SKM-1 (cell line): Measurements from ENCODE around the gene TACC2.

Experiments
- DNase-seq: peaks from one replicate; lab custom pipeline; 2025; ENCODE audit not compliant: unreplicated experiment; lab: John Stamatoyannopoulos, UW

The TACC2 gene

DNA sequence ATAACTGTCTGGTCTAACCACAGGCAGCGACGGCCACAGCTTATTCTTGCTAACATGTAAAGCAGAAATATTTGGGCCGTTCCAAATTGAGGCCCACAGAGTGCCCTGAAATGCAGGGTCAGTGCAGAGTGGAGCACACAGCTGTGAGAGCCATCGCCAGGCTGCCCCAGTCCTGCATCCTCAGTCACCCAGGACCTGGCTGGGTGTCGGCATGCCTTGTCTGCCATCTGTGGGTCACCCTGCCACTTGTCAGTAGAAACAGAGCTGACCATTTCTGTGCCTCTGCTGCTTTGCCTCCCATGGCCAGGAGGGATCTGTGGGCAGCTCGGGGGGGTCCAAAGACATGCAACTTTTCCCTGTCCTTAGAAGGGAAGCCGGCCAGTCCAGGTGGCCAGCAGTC is 224.8 kb downstream of the TACC2 start:
- no peak for DNase-seq

DNA sequence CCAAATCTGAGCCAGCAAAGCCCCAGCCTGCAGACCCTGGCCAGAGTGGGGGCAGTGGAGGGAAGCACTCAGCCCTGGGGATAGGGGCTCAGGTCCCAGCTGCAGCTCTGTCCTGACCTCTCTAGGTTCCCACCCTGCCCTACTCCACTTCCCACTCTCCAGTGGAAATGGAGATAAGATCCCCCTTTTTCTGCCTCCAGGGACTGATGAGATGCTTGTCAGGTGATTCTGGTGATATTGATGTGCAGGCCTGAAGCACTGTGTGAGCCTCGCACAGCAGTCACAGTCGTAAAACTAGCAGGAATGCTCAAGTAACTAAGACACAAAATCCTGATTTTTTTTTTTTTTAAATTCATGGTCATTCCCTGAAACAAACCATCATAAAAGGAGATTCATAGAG is 227.1 kb downstream of the TACC2 start:
- DNase-seq: no peak

DNA sequence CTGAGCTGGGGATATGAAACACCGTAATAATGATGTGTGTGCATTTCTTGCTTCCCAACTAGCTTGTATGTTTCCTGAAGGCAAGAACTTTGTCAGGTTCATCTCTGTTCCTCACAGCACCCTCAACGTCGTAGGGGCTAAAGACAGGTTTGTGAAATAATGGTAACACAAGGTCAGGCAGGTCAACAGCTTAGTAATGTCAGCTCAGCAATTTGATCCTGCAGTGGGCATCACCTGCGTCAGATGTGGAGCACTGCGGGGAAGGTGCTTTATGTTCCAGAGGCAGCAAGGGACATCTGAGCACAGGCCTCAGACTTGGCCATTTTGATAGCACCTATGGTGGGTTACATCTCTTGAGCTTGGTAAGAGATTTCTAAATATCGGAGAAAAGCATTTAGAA is 230.4 kb downstream of the TACC2 start:
- DNase-seq: no peak

DNA sequence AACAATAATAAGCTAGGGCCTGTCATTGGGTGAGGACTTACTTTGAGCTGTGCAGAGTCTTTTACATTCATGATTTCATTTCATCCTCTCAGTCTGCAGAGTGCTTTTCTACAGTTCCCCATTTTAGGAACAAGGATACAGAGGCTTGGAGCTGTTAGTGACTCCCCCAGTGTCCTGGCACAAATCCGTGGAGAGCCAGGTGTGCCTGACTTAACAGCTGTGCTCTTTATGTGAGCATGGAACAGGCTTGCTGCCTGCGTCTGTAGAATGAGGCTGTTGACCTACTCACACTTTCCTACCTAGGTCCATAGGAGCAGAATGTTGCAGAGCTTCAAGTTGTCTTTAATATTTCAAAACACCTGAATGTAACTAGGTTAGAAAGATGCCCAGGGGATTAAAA is 231.8 kb downstream of the TACC2 start:
- DNase-seq: no peak

DNA sequence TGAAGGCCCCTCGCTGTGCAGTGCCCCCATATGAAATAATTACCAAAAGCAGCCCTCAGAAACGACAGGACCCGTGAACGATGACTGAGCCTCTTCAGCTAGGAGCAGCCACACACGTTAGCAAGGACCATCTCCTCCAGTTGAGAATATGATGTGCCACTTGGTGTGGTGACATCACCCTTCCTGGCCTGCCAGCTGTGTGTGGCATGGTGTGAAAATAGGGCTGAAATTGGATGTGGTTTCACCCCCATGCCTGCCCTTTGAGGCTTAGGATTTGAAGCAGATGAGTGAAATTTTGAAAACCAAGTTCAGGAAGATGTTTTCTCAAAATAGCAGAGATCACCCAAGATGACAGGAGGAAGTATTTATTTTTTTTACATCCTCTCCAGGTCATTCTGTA is 233.0 kb downstream of the TACC2 start:
- no peak for DNase-seq

DNA sequence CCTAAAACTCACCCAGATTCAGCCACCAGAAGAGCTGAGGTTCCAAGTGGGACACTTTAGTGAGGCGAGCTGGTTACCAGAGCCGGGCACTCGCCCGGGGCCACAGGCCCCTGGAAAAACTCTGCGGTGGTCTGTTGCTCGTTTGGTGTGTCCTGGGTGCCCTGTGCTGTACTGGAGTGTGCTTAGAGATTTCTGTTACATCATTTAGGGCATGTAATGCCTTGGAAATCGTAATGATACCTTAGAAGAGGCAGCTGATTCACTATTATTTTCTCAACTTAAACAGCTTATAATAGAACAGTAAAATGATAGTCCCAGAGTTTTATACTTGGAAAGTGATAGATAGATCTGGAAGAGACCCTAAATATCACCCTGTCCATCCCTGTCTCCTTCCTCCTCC is 233.7 kb downstream of the TACC2 start:
- no peak for DNase-seq

DNA sequence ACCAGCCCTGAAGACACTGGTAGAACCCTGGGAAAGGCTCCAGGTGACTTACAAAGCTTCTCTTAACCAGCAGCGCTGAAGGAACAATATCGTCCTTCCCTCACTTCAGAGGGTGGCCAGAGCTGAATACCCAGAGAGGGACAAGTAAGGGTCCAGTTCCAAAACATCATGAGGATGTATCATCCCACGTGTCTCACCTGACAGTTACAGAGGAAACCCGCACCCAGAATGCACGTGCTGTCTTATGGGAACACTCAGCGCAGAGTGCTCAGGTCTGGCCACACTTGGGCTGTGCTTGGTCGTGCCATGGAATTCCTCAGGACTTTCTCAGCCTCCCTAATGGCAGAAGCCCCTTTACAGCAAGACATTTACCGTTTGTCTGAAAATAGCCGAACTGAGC is 235.2 kb downstream of the TACC2 start:
- DNase-seq: no peak

DNA sequence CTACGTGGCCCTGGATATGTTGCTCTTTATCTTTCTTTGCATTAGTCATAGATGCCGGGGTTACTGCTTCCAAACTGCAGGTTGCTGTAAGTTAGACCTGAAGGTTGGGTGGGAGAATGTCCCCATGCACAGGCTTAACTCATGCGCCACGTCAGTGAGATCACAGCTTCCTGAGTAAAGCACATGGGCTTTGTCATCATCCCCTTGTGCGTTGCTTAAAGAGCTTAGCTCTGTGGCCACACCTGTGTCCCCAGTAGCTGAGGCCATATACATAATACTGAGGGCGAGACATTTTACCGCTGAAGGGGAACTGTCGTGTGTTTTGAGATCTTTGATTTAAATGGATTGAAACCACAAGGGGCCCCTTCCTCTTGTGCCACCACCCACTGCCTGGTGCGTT is 236.4 kb downstream of the TACC2 start:
- DNase-seq: no peak

DNA sequence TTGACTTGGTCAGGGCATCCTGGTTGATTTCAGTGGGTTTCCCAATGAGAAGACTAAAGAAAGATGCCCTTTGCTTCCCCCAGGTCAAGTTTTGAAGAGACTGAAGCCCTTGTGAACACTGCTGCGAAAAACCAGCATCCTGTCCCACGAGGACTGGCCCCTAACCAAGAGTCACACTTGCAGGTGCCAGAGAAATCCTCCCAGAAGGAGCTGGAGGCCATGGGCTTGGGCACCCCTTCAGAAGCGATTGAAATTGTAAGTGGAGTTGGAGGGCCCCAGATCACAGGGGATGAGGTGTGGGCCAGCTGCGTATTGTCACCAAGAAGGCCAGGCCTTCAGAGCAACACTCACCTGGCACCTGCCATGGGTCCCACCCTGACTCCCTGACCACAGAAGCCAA is 238.8 kb downstream of the TACC2 start:
- no peak for DNase-seq

DNA sequence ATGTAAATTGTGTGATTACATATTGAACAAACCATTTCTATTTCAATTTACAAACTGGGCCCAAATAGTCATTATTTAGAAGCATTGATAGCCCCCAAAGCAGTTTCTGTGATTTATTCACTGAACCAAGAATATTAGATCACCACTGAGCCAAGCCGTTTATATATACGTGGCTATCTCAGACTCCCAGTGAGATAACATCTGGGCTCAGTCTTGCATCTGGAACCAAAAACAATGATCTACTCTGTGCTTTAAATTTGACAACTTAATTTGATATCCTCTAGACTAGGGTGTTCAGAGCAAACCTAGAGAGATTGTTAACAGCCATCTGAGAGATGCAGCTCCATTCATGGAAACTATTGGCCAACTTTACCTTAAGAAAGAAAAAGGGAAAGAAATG is 240.7 kb downstream of the TACC2 start:
- no peak for DNase-seq

DNA sequence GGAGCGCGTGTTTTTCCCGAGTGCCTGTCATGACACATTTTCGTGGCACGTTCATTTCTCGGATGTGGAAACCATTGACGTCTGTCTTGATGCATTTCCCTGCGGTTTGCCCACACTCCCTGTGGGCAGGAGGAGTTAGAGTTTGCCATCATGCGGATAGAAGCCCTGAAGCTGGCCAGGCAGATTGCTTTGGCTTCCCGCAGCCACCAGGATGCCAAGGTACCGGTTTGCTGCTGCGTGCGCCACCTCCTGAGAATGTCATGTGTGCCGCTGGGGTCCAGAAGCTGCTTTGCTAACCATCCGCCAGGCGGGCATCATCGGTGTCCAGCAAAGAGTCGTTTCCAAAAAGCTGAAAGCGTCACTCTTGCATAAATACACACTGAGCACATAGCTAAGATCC is 241.3 kb downstream of the TACC2 start:
- no peak for DNase-seq

DNA sequence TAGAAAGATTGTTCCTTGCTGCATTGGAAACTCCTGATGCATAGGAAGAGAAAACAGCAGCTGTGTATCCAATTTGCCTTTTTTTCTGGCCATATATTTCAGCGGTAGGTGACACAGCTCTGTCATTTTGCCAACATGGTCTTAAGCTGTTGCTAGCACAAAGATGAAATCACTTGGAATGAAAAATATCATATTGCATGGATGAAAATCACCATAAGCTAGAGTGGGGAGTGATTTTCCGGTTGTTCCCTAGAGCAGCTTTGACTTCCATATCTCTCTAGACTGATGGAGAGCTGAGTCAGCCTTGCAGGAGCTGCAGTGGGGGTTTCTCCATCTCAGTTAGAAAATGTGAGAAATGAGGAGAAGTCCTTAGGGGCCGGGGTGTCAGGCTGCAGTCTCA is 243.8 kb downstream of the TACC2 start:
- no peak for DNase-seq

DNA sequence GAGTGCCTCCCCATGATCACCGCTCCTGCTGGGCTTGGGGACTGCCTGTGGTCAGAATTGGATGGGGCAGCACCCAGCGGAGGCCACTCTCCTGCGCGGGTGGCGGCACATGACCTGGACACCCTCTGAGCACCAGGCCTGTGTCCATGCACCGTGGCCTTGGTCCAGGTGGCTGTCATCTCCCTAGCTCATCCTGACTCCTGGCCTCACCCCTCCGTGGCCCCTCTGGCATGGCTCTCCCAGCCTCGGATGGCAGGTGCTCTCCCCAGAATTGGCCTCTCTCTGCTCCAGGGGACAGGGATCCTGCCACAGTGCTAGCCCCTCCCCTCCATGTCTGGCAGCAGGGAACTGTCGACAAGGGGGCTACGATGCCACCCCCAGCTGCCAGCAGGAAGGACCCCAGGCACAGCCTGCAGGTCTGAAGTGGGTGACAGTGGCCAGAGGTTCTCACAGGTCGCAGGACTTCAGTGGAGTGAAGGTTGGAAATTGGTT is 244.9 kb downstream of the TACC2 start:
- DNase-seq: no peak

DNA sequence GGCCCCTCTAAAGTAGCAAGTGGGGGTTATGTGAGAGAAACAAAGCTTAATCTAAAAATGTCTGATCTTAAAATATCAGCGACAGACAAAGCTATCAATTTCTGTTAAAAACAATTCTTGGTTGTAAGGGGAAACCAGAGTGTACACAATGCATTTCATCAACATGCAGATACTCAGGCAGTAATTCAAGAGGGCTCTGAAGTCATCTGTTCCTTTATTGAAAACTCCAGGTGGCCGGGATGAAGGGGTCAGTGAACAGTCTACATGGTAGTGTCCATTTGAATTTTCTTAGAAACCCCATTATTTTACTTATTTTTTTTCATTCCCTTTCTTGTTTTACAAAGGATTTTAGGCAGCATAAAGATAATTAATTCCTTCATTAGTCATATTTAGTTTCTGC is 245.5 kb downstream of the TACC2 start:
- no peak for DNase-seq

DNA sequence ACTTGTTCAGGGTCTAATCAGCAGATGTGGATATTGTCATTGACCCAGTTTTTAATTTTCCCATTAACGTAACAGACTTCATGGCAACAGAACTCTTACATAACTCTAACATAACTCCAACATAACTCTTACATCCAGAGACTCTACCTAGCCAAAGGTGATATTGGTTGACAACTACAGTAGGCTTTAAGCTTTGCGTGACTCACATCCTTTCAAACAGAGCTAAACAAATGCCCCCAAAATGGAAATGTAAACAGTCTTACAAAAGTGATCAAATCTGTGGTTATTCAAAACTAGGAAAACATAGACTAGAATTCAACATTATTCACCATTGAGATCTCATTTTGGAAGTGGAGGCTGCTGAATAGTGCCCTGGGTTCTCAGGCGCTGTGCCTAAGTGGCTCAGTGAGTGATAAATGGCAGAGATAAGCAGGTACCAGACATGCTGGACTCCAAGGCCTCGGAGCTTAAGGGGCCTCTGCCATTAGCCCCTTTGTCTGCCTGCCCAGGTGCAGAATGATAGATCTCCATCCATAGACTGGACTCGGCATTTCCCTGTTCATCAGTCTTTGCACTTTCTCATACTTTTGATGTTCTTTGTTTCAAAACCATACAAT is 247.8 kb downstream of the TACC2 start:
- DNase-seq: no peak

DNA sequence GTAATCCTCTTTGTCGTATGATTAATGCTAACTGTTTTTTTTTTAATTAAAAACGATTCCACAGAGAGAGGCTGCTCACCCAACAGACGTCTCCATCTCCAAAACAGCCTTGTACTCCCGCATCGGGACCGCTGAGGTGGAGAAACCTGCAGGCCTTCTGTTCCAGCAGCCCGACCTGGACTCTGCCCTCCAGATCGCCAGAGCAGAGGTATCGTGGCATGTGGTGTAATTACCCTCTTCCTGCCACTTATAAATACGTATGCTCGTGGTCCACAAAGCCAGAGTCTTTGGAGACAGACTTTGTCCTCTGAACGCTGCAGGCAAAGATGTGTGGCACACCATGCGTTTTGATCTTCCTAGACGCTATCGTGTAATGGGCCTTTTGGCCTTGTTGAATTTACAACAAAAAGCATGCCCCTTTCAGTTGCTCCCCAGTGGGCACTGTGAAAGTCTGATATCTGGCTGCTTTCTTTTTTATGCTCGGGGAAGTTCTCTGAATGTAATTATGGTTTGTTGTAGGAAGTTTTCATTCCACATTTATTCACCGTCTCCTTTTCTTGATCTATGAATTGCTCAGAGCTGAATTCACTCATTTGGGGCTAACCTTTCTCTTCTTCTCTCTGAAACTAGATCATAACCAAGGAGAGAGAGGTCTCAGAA is 248.5 kb downstream of the TACC2 start:
- no peak for DNase-seq

DNA sequence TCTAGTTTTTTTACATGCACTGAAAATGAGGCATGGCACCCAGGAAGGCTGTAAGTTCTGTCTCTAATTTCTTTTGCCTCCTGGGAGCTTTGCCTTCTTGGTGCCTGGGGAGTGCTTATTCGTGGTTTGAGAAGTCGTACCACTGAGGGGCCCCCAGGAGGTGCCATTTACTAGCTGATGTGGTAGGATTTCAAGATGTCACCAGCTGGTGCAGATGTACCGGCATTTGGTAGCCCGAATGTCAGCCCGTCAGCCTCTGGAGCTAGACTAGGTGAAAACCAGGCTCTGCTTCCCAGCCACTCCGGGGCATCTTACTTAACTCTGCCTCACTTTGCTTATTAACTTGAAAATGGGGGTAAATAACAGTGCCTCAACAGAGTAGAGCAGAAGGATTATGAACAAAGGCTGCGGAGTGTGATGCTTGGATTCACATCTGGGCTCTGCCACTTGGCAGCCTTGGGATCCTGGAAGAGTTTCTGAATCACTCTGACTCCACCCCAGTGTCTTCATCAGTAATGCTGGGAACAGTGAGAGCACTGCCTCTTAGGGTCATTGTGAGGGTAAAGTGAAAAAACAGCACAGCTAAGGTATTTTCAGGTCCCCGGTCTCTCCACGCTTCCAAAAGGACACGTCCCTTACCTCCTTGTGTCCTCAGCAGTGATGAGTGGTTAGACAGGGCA is 250.8 kb downstream of the TACC2 start:
- DNase-seq: no peak

DNA sequence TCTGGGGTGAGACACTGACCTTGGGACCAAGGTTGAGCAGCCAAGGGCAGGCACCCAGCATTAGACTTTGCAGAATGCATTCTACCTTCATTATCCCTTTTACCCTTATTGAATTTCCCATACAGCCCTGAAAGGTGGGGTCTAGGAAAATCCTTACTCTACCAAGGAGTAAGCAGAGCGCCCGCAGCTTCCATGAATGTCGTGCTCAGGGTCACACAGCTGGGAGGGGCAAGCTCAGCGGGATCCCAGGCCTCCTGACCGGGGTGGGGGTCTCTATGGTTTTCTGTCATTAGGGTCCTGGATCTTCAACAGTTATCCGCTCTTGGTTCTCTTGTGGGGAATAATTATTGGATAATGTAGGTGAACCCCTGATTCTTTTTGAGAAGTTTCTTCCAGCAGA is 251.4 kb downstream of the TACC2 start:
- DNase-seq: no peak

DNA sequence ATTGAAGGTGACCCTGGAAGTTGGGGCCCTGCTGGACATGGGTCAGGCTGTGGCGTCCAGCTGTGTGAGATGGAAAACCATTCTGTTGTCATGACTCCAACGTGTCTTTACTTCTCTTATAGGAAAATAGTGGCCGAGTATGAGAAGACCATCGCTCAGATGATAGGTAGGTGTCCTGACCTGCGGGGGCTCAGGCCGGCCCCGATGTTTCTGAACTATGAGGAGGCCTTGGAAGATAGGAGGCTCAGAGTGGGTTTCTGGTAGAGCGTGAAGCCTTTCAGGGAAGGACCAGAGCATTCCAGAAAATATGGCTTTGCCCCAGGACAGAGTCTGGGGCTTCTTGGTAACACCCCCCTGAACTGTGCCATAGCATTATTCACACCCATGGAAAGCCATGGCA is 252.9 kb downstream of the TACC2 start:
- no peak for DNase-seq

DNA sequence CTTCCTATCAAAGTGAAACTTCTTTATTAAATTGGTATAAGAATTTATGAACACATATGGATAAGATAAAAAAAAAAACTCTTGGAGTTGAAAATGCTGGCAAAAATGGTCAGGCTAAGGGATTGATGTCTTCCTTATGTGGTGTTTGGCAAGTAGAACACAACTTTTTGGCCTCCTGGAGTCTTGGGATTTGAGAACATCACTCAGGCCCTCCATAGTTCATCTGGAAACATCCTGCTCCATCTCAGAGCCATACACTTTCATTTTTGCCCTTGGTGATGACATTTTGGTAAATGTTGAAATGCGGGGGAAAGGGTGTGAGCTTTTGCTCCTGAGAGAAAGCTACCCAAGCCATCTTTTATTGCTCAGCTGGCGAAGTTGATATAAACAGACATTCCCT is 254.6 kb downstream of the TACC2 start:
- no peak for DNase-seq

DNA sequence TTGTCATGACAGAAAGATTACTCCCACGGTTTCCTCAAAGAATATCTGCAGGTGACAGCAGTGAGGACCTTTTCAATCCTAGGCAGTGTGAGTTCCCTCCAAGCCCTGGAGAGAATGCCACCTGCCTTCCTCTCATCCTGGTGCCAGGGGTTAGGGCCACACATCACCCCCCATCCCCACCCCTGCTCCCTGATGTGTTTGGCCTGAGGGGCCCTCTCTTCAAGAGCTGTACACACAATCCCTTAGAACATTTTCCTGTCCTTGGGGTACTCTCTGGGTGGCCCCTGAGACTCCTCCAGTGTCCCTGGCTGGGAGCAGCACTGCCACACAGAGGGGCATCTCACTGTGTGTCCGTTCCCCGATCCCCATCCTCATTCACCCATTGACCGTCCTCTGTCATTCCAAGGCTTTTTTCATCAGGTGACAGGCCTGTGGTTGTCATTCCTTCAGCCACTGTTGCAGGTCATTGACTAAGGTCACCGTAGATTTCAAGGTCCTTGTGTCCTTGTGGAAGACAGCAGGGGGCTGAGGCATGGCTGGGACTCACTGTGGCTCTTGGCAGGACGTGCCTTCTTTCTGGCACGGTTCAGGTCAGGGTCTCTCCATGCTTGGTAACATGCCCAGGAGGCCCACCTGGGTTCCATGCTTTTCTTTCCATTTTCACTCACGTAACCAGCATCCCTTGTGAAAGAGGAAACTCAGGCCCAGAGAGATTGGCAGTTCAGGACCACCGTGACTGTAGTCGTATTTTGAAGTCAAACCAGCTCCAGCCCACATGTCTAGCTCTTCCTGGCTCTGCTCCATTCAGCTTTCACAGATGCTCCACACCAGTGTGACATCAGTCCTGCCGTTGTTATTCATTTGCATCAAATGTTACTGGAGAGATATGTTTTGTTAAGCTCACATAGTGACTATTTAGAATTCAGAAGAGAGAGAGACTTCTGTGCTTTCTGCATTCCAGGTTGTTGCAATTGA is 255.3 kb downstream of the TACC2 start:
- DNase-seq: no peak
